ENCODE measurements around the gene ADAP1. TPM values are rescaled to one million over a fixed set of nuclear protein-coding genes. Genes with fewer than 3 reads are reported as not detected.
"Not testable (repeated sequence)": the region's sequence is repeated elsewhere in the genome, so short reads cannot be mapped to it uniquely, and the experiment has no call there.

ADAP1 gene
- total and polyA plus RNA-seq, 12 donors: 0.29 to 60.2 (median 9.3) TPM

GRCh38 chr7:909358-910329 is 44.8 kb downstream of the ADAP1 start:
- H3K9me3 ChIP-seq (replicated peaks in 1 of 3): no peaks in the 10 kb centered on the region

GRCh38 chr7:908591-909357 is 45.7 kb downstream of the ADAP1 start:
- not testable (repeated sequence) for H3K27ac ChIP-seq; H3K4me3 ChIP-seq; H3K4me1 ChIP-seq (replicated peaks in 1 of 2); H3K27me3 ChIP-seq; H3K9me3 ChIP-seq (replicated peaks in 1 of 3); H3K36me3 ChIP-seq (replicated peaks in 1 of 2)
- peak in 3 of 7 donors; percentile 54 to 62 (median 61) for DNase-seq
- peak; percentile 56 to 85 (median 70) for TF ChIP-seq CTCF (IDR thresholded peaks at IDR 0.05)
- 22 to 75% (median 44%) methylated on average over 14 to 57 of the region's 73 CpGs for WGBS, 4 donors
- intact Hi-C loops (cut with DNase I): loop anchor here in 1 of 2 donors (5.0 kb wide), 1 partner anchor 159 kb away; no protein-coding TSS in a partner anchor

More at GRCh38 chr7:909358-910329, 44.8 kb downstream of the ADAP1 start:
- DNase-seq: peak in 6 of 7 donors; percentile 64 to 80 (median 73)
- H3K27me3 ChIP-seq: no peaks in the 10 kb centered on the region
- intact Hi-C loops (cut with DNase I): loop anchor here in 1 of 2 donors (5.0 kb wide), 1 partner anchor 158 kb away; no protein-coding TSS in a partner anchor
- no peak for TF ChIP-seq CTCF (IDR thresholded peaks at IDR 0.05)
- TF ChIP-seq POLR2A (IDR thresholded peaks at IDR 0.05): no peak
- WGBS, 4 donors: 30 to 81% (median 55%) methylated on average over 20 to 55 of the region's 58 CpGs
- H3K4me1 ChIP-seq (replicated peaks in 1 of 2): peaks cover 0 to 4% of the 10 kb centered on the region in 2 donors
- no peaks in the 10 kb centered on the region for H3K36me3 ChIP-seq (replicated peaks in 1 of 2)
- H3K27ac ChIP-seq: no peak overlapping the region
- H3K4me3 ChIP-seq: no peak overlapping the region

GRCh38 chr7:908159-908581 is 46.3 kb downstream of the ADAP1 start:
- Histone ChIP-seq H3K4me3 (no peak overlapping the region), H3K27ac (no peak overlapping the region), H3K4me1 (replicated peaks in 1 of 2) (peaks cover 0 to 4% of the 10 kb centered on the region in 2 donors), H3K27me3 (no peaks in the 10 kb centered on the region), H3K9me3 (replicated peaks in 1 of 3) (no peaks in the 10 kb centered on the region), H3K36me3 (replicated peaks in 1 of 2) (no peaks in the 10 kb centered on the region)
- whole genome bisulfite sequencing, 4 donors: 60 to 78% (median 73%) methylated on average over 1 to 12 of the region's 12 CpGs
- no peak for DNase-seq
- intact Hi-C loops (cut with DNase I): loop anchor here in 1 of 2 donors (5.0 kb wide), 1 partner anchor 159 kb away; no protein-coding TSS in a partner anchor
- no peak for TF ChIP-seq POLR2A (IDR thresholded peaks at IDR 0.05)
- TF ChIP-seq CTCF (IDR thresholded peaks at IDR 0.05): no peak

Measured in adrenal gland (tissue), 12 donors.